Hypothalamus (tissue), 51 donors: Measurements from ENCODE around the gene SPRR2A.
"Not testable (repeated sequence)": the region's sequence is repeated elsewhere in the genome, so short reads cannot be mapped to it uniquely, and the experiment has no call there.

Experiments used
- DNase-seq, 51 donors: peaks; one replicate each; lab custom pipeline; 2025; lab: John Stamatoyannopoulos, UW

SPRR2A gene

GRCh38 chr1:153028766-153029165, 28.5 kb downstream of the SPRR2A start:
- DNase-seq, result no peak

GRCh38 chr1:153025797-153026196, 31.5 kb downstream of the SPRR2A start:
- DNase-seq, result no peak

GRCh38 chr1:153024413-153024812, 32.9 kb downstream of the SPRR2A start:
- DNase-seq, result no peak

- no peak for DNase-seq
Measured at GRCh38 chr1:153023109-153023508, 34.2 kb downstream of the SPRR2A start.

GRCh38 chr1:153022340-153022739, 35.0 kb downstream of the SPRR2A start:
- DNase-seq, result not testable (repeated sequence)

- not testable (repeated sequence) for DNase-seq
Measured at GRCh38 chr1:153021829-153022228, 35.5 kb downstream of the SPRR2A start.

GRCh38 chr1:153011235-153011758, 46.0 kb downstream of the SPRR2A start:
- not testable (repeated sequence) for DNase-seq
